GM19452 (cell line): ENCODE results near the gene CAPZA2.
"Not testable (repeated sequence)": the region's sequence is repeated elsewhere in the genome, so short reads cannot be mapped to it uniquely, and the experiment has no call there.

Experiments used
- ATAC-seq: cut with Tn5 transposase; IDR thresholded peaks from one replicate; pipeline ENCODE4 v1.9.1; 2021; ENCODE audit not compliant: unreplicated experiment

Gene CAPZA2

DNA sequence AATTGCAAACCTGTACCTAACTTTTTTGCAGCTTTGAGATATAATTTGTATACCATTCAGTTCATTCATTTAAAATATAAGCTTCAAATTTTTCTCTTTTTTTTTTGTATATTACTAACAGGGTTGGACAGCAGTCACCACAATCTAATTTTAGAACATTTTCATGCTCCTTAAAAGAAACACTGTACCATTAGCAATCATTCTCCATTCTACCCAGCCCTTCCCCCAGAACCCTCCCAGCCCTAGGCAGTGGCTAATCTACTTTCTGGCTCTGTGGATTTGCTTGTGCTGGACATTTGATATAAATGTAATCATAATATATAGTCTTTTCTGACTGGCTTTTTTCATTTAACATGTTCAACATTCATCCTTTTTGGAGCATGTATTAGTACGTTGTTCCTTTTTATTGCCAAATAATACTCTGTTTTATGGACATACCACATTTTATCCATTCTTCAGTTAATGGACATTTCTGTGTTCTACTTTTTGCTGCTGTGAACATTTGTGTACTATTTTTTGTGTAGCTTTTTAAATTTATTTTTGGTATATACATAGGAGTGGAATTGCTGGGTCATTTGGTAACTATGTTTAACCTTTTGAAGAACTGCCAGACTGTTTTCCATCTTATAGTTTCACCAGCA is 50.0 kb downstream of the CAPZA2 start:
- no peak for ATAC-seq

DNA sequence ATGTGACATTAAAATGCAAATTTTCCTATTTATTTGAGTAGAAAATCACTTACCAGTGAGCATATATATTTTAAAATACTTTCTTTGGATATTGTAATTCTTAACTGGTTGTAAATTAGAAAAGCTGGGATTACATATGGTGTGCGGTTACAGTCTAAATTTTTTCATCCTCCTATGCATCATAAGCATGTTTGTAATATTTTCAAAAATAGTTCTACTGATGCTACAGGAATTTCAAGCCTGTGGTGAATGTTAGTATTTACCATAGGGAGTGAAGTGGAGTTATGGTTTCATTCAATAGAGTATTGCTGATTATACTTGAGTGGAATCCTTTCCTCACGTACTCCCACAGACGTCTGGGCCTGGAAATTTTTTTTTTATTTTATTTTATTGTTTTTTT is 56.3 kb downstream of the CAPZA2 start:
- no peak for ATAC-seq

DNA sequence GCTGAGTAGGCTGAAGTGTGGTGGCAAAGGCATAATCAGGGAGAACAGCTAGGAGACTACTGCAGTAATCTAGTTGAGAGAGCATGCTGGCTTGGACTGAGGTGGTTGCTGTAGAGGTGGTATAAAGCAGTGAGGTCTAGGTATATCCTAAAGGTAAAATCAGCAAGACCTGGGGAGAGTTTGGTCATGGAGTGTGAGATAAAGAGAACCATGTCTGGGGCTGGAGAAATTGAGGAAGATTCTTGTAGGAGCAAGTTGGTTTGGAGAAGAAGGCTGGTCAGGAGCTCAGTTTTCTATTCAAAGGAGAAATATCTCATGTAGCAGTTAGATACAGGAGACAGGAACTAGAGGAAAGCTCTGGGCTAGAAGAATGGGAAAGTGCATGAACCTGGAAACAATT is 58.0 kb downstream of the CAPZA2 start:
- ATAC-seq: no peak

DNA sequence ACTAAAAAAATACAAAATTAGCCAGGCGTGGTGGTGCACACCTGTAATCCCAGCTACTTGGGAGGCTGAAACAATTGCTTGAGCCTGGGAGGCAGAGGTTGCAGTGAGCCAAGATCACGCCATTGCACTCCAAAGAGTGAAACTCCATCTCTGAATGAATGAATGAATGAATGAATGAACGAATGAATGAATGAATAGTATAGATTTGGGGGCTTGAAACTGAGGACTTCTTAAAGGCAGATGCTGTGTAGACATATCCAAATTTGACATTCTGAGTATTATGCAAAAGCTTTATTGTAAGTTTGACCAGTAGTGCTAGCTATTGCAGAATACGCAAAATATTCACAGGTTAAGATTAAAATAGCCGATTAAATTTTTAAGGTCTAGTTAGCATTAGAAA is 60.2 kb downstream of the CAPZA2 start:
- no peak for ATAC-seq

DNA sequence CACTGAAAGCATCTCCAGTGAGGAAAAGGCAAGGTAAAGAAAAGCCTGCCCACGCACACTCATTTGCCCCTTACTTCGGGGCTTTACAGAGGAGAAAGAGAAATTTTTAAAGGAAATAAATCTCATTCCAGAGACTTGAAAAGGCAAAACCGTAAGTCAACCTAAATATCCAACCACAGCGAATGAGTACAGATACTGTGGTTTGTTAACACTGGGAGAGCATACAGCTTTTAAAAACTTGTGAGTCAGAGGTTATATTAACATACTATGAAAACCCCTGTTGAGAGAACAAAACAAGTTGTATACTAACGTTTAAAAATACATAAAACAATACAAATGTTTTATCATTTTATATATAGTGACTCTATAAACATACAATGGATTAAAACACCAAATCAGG is 62.4 kb downstream of the CAPZA2 start:
- no peak for ATAC-seq

DNA sequence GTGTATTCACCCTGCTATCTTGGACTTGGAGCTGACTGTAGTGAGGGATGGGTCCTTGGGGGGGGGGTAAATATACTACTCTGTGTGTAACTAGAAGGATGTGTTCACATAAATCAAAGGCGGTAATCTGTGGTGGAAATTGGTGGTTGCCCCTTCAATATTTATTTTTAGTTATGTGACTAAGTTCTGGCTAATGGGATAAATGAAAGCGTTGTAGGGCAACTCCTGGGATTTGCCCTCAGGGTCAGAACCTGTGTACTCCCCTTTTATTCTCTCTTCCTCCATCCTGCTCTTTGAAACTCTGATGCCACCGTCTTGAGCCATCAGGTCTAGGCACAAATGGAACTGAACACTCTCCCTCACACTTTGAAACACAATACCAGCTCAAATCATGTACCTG is 66.6 kb downstream of the CAPZA2 start:
- ATAC-seq: no peak

DNA sequence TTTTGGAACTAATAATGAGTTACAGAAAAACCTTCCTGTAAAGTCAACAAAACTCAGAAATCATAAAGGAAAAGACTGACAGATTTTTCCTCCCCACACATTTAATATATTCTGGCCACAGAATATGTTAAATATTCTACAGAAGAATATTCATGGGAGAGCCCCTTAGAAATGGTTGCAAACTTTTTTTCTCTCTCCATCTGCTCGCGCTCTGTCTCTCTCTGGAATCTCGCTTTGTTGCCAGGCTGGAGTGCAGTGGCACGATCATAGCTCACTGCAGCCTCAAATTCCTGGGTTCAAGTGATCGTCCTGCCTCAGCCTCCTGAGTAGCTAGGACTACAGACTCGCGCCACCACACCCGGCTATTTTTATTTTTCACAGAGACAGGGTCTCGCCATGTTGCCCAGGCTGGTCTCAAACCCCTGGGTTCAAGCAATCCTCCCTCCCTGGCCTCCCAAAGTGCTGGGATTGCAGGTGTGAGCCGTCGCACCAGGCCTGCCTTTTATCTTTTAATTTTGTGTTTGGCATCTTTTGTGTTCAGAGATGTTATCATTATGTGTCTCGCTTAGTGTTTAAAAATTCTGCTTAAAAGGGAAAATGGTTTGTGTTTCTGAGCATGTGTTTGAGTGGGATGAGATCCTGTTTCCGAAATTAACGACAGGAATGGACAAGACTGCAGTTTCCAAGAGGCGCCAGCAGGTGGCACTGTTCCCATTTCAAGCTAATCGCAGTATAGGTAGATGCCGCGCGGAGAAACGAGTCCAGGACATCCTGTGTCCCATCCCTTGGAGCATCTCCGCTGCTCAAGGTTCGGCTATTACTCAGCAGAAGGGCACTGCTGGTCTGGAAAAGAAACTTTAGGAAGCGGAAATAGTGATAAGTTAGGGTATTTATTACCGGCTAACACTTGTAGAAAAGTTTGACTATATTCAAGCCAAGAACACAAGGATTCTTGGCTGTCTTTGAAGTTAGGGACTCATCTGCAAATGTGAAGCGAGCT is 67.8 kb downstream of the CAPZA2 start:
- peak; percentile 86 for ATAC-seq

DNA sequence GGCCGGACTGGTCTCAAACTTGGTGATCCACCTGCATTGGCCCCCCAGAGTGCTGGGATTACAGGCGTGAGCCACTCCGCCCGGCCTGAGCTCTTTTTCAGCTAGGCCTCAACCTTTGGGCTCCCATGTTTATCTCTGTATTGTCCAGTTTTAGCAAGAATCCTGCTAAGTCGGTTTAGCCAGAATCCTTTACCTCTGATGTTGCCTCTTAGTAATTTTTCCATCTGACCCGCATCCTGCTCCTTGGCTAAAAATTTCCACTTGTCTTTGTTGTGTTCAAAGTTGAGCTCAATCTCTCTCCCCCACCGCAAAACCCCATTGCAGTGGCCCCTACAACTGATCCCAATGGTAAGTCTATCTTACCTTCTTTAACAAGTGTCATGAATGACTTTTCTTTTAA is 70.2 kb downstream of the CAPZA2 start:
- no peak for ATAC-seq

DNA sequence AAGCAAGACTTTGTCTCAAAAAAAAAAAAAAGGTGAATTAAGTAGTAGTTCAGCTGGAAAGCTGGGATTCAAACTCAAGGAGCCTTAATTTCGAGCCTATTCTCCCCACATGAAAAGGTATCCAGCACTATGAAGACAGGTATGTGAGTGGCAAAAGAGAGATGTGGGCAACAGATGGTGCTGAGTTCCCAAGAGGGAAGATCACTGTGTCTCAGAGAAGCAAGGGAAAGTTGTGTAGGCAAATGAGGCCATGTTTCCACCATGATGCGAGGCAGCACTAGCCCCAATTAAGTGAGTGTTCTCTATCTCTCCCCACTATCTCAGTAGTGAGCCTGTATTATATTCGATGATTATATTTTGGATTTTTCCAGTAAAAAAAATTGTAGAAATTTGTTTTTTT is 71.1 kb downstream of the CAPZA2 start:
- ATAC-seq: no peak

DNA sequence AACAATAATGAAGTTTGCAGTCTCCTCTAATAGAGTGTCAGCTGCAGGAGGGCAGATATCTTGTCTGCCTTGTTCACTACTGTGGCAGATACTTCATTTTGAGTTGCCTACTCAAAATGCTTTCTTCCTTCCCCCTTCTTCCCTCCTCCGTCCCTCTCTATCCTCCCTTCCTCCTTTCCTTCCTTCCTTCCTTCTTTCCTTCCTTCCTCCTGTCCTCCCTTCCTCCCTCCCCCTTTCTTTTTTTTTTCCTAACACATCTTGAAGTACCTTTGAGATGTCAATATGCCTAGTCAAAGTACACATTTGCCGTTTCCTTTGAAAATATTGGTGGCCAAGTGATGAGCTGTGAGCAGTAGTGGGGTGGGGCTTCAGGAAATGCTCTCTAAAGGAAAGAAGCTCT is 72.2 kb downstream of the CAPZA2 start:
- ATAC-seq: no peak

DNA sequence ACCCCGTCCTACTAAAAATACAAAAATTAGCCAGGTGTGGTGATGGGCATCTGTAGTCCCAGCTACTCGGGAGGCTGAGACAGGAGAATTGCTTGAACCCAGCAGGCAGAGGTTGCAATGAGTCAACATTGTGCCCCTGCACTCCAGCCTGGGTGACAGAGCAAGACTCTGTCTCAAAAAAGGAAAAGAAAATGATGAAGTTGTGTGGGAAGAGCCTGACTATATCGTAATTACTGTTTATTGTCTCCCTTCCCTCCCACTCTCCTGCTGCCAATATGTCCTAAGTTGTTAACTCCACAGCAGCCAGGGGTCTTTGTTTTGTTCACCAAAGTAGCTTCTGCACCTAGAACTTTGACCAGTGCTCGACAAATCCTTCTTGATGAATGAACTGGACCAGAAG is 74.5 kb downstream of the CAPZA2 start:
- not testable (repeated sequence) for ATAC-seq

DNA sequence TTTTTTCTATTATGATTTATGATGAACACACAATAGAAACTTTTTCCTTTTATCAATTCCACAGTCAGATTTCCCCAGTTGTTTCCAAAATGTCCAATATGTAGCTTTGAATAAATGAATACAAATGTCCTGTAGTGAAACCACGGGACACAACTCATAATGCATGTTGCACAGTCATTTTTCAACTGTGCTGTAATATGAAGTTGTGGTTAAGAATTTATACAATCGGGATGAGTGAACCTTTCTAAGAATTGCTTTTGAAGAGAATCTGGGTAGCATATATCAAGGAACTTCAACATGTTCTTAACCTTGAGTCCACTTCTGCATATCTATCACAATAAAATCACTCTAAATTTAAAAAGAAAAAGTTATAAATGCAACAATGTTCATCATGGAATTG is 76.3 kb downstream of the CAPZA2 start:
- no peak for ATAC-seq

DNA sequence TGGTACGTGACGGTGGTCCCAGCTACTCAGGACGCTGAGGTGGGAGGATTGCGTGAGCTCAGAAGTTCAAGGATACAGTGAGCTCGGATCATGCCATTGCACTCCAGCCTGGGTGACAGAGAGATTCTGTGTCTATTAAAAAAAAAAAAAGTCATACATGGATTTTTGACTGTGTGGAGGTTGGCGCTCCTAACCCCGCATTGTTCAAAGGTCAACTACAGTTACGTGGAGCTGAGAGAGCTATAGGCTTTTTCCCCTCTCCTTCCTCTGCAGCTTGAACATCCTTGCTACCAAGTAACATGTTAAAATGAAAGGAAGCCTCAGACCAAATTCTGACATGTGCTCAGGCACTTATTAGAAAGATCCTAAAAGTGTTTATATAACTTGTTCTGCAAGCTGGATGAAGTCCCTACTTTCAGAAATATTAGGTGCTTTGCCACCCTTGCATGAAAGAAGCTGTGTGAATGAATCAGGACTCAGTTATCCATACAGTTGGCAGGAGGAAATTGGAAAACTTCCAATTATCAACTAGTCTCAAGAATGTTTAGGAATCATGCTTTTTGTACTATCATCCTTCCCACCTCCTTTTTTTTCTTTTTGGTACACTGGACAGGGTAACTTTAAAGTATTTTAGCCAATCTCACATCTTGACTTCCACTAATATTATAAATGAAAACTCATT is 78.4 kb downstream of the CAPZA2 start:
- ATAC-seq: no peak

DNA sequence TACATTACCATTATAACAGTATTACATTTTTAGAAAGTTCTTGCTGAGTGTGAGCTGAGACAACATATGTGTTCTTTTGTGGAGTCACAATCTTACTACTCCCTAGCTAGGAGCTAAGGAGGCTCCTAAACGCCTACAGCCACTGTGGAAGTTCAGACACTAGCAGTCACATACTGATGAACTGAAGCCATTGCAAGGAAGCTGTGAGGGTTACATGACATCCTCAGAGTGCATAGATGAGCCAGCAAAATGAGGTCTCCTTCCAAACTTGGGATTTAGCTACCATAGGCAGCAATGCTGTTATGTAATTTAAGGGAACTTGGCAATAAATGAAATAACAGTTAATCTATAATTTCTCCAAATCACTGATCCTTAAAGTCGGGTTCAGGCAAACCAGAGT is 80.1 kb downstream of the CAPZA2 start:
- no peak for ATAC-seq

DNA sequence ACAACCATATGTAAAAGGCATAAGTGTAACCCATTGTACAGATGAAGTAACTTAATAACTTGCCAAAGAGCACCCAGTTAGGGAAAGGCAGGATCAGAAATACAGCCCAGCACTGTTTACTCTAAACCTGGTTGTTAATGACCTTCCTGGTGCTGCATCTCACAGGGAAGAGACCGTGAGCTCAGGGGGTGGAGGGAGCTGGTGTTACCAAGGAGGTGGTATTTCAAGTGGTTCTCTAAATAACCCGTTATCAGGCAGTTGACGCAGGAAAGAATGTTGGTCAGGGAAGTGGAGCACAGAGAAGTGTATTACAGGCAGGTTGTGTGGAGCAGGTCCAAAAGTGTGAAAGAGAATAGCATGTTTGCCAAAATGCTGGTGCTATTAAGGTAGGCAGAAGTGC is 86.5 kb downstream of the CAPZA2 start:
- no peak for ATAC-seq

DNA sequence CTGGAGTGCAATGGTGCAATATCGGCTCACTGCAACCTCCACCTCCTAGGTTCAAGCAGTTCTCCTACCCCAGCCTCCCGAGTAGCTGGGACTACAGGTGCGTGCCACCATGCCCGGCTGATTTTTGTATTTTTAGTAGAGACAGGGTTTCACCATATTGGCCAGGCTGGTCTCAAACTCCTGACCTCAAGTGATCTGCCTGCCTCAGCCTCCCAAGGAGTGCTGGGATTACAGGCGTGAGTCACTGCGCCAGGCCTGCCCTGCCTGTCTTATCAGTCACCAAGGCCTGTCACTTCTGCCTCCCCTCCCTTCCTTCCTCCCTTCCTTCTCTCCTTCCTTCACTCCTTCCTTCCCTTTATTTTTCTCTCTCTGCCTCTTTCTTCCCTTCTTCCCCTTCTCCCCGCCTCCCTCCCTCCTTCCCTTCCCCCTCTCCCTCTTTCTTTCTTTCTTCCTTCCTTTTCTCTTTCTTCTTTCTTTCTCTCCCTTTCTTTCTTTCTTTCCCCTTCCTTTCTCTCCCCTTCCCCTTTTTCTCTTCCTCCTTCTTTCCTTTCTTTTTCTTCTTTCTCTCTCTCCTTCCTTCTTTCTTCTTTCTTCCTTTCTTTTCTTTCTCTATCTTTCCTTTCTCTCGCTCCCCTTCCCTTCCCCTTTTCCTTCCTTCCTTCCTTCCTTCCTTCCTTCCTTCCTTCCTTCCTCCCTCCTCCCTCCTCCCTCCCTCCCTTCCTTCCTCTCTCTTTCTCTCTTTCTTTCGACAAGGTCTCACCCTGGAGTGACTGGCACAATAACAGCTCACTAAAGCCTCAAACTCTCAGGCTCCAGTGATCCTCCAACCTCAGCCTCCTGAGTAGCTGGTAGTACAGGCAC is 87.8 kb downstream of the CAPZA2 start:
- ATAC-seq: no peak

DNA sequence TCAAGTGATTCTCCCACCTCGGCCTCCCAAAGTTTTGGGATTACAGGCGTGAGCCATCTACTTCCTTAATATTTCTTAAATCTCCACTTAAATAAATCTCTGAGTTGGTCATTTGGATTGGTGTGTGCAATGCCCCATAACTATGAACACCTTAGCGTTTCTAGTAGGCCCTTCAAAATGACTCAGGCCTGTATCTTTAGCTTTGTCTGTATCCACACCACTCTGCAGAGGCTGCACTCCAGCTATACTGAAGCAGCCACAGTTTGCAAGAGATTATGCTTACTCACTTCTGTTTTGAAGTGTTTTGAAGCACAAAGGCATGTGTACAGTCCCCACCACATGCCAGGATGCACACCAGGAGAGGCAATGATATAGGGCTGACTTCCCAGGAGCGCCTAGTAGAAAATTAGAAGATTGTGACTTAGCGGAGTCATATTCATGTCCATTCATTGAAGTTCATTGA is 88.5 kb downstream of the CAPZA2 start:
- ATAC-seq: no peak

DNA sequence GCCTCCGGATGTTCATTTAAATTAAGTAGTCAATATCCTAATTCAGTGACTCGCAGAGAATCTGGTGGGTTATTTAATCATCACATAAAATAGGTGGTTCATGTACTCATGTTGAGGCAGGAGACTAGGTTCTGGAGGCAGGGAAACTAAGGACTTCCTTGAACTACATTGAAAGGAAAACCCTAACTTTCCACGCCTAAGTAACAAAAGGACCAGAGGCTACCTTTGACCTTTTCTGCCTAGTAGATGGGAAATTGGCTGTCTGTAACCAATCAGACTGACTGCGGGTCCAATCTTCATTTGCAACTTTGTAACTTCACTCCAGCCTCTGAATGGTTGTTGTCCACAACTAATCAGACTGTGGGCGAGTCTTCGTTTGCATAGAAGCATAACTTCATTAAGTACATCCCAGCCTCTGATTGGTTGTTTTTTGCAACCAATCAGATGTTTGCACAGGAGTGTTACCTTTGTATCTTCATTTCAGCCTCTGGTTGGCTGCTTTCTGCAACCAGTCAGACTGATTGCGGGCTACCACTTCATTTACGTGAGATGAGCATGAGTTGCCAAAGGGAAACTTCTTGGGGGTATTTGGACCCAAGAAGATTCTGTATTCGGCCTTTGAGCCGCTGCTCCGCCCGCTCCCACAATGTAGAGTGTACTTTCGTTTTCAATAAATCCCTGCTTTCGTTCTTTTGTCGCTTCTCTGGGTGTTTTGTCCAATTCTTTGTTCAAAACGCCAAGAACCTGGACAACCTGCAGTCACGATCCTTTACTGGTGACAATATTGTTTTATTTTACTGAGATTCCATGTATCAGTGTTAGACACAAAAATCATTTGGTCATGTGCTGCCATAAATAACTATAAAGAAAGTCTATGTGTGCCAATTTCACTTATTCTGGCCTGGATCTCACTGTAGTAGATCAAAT is 89.2 kb downstream of the CAPZA2 start:
- ATAC-seq: no peak

DNA sequence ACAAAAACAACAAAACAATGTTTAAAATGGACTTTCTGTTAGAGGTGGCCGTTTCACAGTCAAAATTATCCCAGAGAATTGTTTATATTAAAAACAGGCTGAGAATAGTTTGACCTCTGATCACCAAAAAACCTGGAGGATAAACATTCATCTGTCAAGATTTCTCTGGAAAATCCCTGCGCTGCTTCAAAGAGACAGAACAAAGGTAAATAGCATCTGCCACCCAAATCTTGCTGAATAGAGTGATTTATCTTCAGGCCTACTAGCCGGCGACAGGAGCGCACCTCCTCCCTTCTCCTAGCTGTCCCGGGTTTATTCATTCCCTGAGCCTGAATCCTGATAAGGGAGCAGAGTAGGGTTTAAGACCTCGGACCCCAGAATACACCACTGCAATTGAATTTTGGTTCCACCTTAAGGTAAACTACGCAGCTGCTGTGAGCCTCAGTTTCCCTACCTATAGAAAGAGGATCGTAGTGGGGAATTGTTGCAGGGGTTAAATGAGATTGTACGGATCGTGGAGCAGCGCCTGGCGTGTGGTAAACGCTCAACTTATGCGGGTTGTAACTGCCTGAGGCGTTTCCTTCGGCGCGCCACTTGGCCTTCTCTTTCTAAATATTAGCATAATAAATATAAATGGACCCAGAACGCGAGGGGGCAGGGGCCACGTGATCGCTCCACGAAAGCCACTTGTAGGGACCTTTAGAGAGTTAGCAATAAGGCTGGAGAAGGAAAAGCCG is 90.4 kb downstream of the CAPZA2 start:
- ATAC-seq: no peak
